Measurements from ENCODE around the gene WDR27.

DNA sequence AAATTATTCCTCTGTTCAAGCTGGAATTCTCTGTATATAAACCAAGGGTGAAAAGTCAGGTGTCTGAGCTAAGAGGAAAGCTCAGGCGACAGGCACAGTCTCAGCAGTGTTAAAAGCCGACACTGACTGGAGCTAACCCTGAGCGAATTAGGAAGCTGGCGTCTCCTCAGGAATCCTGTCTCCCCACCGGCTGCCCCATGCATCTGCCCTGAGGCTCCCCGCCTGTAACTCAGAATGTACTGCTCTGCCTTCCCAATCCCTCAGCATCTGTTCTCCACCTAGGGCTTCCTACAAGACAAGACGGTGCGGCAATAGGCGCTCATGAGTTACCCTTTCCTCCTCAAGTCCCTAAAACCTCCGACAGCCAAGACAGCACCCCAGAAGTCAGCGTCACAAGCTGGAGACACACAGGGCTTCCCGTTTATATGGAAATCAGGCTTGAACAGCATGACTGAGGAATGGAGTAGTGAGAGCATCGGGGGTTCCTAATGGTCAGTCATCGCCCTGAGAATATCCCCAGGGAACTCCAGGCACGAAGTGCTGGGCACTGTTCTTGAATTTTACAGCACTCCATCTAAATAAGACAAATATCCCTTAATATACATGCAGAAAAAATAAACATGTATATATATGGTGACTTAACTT is 33.5 kb downstream of the WDR27 start:
- TF ChIP-seq, protein P1, sequence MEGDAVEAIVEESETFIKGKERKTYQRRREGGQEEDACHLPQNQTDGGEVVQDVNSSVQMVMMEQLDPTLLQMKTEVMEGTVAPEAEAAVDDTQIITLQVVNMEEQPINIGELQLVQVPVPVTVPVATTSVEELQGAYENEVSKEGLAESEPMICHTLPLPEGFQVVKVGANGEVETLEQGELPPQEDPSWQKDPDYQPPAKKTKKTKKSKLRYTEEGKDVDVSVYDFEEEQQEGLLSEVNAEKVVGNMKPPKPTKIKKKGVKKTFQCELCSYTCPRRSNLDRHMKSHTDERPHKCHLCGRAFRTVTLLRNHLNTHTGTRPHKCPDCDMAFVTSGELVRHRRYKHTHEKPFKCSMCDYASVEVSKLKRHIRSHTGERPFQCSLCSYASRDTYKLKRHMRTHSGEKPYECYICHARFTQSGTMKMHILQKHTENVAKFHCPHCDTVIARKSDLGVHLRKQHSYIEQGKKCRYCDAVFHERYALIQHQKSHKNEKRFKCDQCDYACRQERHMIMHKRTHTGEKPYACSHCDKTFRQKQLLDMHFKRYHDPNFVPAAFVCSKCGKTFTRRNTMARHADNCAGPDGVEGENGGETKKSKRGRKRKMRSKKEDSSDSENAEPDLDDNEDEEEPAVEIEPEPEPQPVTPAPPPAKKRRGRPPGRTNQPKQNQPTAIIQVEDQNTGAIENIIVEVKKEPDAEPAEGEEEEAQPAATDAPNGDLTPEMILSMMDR (IDR thresholded peaks at IDR 0.05) = no peak
- TF ChIP-seq POLR2AphosphoS5 (IDR thresholded peaks at IDR 0.05) (no peak), POLR2A (IDR thresholded peaks at IDR 0.05) (no peak)

All from breast epithelium (tissue), 3 donors.